Measurements from ENCODE around the gene ESRP2. TPM values are rescaled to one million over a fixed set of nuclear protein-coding genes. Genes with fewer than 3 reads are reported as not detected.

Gene ESRP2
- total RNA-seq, 1 donor from 2014 or later = 26.9 TPM

Other genes starting within 250 kb of the ESRP2 start
- gene DPEP2, start 236.6 kb downstream of the ESRP2 start, total RNA-seq = not detected in 2 replicates
- not detected in 2 replicates for gene DPEP2NB, start 220.2 kb downstream of the ESRP2 start, total RNA-seq
- 10.6 and 11.4 TPM in 2 replicates for gene DDX28, start 212.9 kb downstream of the ESRP2 start, total RNA-seq
- 14.8 and 24.8 TPM in 2 replicates for gene DUS2, start 212.8 kb downstream of the ESRP2 start, total RNA-seq
- gene NFATC3, start 150.8 kb downstream of the ESRP2 start, total RNA-seq = 15.2 and 21.7 TPM in 2 replicates
- gene PLA2G15, start 9.2 kb upstream of the ESRP2 start, total RNA-seq = 27.2 and 29.6 TPM in 2 replicates
- gene SLC7A6, start 28.4 kb upstream of the ESRP2 start, total RNA-seq = 12.1 and 29.4 TPM in 2 replicates
- 10.4 and 14.4 TPM in 2 replicates for gene SLC7A6OS, start 74.8 kb upstream of the ESRP2 start, total RNA-seq
- 37.0 and 41.8 TPM in 2 replicates for gene PRMT7, start 74.9 kb upstream of the ESRP2 start, total RNA-seq
- gene SMPD3, start 212.4 kb upstream of the ESRP2 start, total RNA-seq = under 0.01 and 0.38 TPM in 2 replicates